ENCODE results near the gene F12.
A peak's percentile ranks its signal among the peaks of the same experiment; 100 is the strongest.

F12 gene

DNA sequence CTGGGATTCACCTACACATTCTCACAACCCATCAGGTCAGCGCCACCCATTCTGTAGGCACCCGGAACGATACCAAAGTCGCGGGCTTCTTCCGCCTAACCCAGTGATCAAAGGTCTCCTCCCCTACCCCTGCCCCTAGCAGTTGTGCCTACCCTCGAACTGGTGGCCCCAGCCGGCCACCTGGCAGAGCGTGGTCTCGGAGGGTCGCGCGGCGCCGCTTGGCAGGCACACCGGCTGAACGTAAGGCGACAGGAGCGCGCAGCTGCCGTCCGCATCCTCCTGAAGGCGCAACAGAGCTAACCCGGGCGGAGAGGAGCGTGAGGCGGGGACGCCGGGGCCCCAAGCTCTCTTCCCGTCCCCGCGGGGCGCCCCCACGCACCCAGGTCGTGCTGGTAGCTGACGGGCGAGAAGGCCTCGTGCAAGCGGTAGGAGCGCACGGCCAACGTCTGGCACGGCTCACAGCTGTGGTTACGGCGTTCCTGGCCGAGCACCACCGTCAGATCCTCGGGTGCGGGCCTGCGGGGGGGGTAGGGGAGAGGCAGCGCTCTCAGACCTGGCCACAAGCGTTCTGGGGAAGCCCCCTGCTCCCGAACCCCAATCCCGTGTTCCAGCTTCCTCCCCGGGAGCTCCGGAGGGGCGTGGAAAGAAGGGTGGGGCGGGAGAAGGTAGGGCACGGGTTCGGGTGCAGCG is 6.1 kb downstream of the F12 start (continued):
- TF ChIP-seq ZNF354C (tag by site-specific recombination; IDR thresholded peaks at IDR 0.05; ENCODE audit: borderline replicate concordance, low read depth) (no peak), ZNF211 (tag by site-specific recombination; IDR thresholded peaks at IDR 0.05; ENCODE audit: low read depth) (no peak), ZNF785 (tag by site-specific recombination; IDR thresholded peaks at IDR 0.05) (no peak), ZBTB7A (tag by site-specific recombination; IDR thresholded peaks at IDR 0.05; ENCODE audit: low read depth) (no peak), IKZF3 (tag by site-specific recombination; IDR thresholded peaks at IDR 0.05) (no peak), ZNF350 (tag by site-specific recombination; IDR thresholded peaks at IDR 0.05) (no peak), ZNF677 (tag by site-specific recombination; IDR thresholded peaks at IDR 0.05) (no peak), ZNF221 (tag by site-specific recombination; IDR thresholded peaks at IDR 0.05; ENCODE audit: borderline replicate concordance) (no peak), ZNF16 (tag by site-specific recombination; IDR thresholded peaks at IDR 0.05; ENCODE audit: low read depth) (no peak), OSR2 (tag by site-specific recombination; IDR thresholded peaks at IDR 0.05) (no peak), ZBTB21 (tag by site-specific recombination; IDR thresholded peaks at IDR 0.05) (no peak), KLF9 (tag by site-specific recombination; IDR thresholded peaks at IDR 0.05; ENCODE audit: low read depth) (peak; percentile 59), ZNF624 (tag by site-specific recombination; IDR thresholded peaks at IDR 0.05) (no peak)
- TF ChIP-seq, protein P1, sequence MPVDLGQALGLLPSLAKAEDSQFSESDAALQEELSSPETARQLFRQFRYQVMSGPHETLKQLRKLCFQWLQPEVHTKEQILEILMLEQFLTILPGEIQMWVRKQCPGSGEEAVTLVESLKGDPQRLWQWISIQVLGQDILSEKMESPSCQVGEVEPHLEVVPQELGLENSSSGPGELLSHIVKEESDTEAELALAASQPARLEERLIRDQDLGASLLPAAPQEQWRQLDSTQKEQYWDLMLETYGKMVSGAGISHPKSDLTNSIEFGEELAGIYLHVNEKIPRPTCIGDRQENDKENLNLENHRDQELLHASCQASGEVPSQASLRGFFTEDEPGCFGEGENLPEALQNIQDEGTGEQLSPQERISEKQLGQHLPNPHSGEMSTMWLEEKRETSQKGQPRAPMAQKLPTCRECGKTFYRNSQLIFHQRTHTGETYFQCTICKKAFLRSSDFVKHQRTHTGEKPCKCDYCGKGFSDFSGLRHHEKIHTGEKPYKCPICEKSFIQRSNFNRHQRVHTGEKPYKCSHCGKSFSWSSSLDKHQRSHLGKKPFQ (tag by site-specific recombination; IDR thresholded peaks at IDR 0.05), result no peak
- TF ChIP-seq, protein P2, sequence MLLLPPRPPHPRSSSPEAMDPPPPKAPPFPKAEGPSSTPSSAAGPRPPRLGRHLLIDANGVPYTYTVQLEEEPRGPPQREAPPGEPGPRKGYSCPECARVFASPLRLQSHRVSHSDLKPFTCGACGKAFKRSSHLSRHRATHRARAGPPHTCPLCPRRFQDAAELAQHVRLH (tag by site-specific recombination; IDR thresholded peaks at IDR 0.05), result no peak

DNA sequence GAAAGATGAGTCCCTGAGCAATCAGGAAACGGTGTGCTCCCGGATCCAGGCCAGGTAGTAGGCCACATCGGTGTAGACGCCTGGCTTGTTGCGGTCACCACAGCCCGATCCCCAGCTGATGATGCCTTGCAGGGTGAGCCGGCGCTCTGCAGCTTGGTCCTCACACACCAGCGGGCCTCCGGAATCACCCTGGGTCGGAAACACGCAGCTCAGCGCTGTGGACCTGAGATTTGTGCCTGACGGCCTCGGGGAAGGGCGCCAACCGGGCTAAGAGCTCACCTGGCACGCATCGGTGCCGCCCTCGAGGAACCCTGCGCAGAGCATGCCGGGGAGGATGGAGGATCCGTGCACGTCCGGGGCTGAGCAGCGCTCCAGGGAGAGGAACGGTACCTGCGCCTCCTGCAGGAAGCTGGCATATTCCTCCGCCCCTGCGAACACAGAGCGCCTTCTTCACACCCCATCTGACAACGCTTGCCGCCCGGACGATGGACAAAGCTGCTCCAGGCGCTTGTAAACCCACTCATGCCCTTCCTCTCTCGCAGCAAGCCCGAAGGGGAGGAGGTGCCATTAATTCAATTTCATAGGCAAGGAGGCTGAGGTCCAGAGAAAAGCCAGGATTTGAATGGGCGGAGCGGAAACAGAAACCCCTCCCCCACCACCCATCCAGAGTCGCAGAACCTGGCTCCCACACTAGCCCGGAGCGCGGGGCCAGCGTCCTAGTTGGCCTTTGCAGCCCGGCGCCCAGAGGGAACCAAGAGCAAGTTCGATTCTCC is 6.9 kb downstream of the F12 start:
- POLR2A ChIA-PET, result interaction anchor here (0.8 to 3.8 kb wide), 12 partner anchors 10 to 94 kb away, joined by 3 to 45 read pairs (median 6); partner anchors contain the start of genes GRK6 and PDLIM7
- H3K27ac ChIP-seq (ENCODE audit: extremely low read depth, low read depth, low read length), result peak overlapping the region; percentile 55; the same call in 1 of the 2 replicates
- CTCF ChIA-PET, result interaction anchor here (0.6 to 6.6 kb wide), 35 partner anchors 8 to 589 kb away, joined by 3 to 97 read pairs (median 4); partner anchors contain the start of genes GRK6, LMAN2 and SLC34A1
- H3K36me3 ChIP-seq (ENCODE audit: control insufficient read depth in 2 of 2, insufficient read depth in 1 of 2, low read length in 2 of 2), result no peaks in the 10 kb centered on the region
- H3K4me1 ChIP-seq (ENCODE audit: control insufficient read depth, insufficient read depth, low read length), result no peaks in the 10 kb centered on the region
- H3K9me3 ChIP-seq (ENCODE audit: control insufficient read depth, insufficient read depth, low read depth, low read length), result no peaks in the 10 kb centered on the region
- peak overlapping the region; percentile 22 for H3K4me3 ChIP-seq (ENCODE audit: low read depth, low read length)
- TF ChIP-seq SP7 (tag by site-specific recombination; IDR thresholded peaks at IDR 0.05) (peak; percentile 69), KLF8 (tag by site-specific recombination; IDR thresholded peaks at IDR 0.05) (peak; percentile 79; the same call in 1 of the 2 replicates), ZBTB7A (tag by site-specific recombination; IDR thresholded peaks at IDR 0.05; ENCODE audit: low read depth) (no peak), ZNF221 (tag by site-specific recombination; IDR thresholded peaks at IDR 0.05; ENCODE audit: borderline replicate concordance) (no peak), ZBTB1 (tag by site-specific recombination; IDR thresholded peaks at IDR 0.05) (no peak), ZNF596 (tag by site-specific recombination; IDR thresholded peaks at IDR 0.05) (no peak), ZSCAN30 (tag by site-specific recombination; IDR thresholded peaks at IDR 0.05) (peak; percentile 59), ZNF335 (tag by site-specific recombination; conservative IDR thresholded peaks at IDR 0.05) (peak; percentile 42), MYNN (tag by site-specific recombination; IDR thresholded peaks at IDR 0.05; ENCODE audit: borderline replicate concordance) (no peak), SCRT1 (tag by site-specific recombination; IDR thresholded peaks at IDR 0.05; ENCODE audit: borderline replicate concordance) (no peak), ZNF792 (tag by site-specific recombination; IDR thresholded peaks at IDR 0.05) (no peak), ZBTB21 (tag by site-specific recombination; IDR thresholded peaks at IDR 0.05) (no peak), ZNF747 (tag by site-specific recombination; IDR thresholded peaks at IDR 0.05) (no peak), ZNF157 (tag by site-specific recombination; IDR thresholded peaks at IDR 0.05) (no peak)
- TF ChIP-seq, protein P3, sequence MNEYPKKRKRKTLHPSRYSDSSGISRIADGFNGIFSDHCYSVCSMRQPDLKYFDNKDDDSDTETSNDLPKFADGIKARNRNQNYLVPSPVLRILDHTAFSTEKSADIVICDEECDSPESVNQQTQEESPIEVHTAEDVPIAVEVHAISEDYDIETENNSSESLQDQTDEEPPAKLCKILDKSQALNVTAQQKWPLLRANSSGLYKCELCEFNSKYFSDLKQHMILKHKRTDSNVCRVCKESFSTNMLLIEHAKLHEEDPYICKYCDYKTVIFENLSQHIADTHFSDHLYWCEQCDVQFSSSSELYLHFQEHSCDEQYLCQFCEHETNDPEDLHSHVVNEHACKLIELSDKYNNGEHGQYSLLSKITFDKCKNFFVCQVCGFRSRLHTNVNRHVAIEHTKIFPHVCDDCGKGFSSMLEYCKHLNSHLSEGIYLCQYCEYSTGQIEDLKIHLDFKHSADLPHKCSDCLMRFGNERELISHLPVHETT (tag by site-specific recombination; IDR thresholded peaks at IDR 0.05), result 0 out of 2 replicates have a peak, but pooled peaks have one; percentile 36
- TF ChIP-seq, protein P4, sequence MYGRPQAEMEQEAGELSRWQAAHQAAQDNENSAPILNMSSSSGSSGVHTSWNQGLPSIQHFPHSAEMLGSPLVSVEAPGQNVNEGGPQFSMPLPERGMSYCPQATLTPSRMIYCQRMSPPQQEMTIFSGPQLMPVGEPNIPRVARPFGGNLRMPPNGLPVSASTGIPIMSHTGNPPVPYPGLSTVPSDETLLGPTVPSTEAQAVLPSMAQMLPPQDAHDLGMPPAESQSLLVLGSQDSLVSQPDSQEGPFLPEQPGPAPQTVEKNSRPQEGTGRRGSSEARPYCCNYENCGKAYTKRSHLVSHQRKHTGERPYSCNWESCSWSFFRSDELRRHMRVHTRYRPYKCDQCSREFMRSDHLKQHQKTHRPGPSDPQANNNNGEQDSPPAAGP (tag by site-specific recombination; IDR thresholded peaks at IDR 0.05), result peak; percentile 39; the same call in 1 of the 2 replicates
- TF ChIP-seq, protein P5, sequence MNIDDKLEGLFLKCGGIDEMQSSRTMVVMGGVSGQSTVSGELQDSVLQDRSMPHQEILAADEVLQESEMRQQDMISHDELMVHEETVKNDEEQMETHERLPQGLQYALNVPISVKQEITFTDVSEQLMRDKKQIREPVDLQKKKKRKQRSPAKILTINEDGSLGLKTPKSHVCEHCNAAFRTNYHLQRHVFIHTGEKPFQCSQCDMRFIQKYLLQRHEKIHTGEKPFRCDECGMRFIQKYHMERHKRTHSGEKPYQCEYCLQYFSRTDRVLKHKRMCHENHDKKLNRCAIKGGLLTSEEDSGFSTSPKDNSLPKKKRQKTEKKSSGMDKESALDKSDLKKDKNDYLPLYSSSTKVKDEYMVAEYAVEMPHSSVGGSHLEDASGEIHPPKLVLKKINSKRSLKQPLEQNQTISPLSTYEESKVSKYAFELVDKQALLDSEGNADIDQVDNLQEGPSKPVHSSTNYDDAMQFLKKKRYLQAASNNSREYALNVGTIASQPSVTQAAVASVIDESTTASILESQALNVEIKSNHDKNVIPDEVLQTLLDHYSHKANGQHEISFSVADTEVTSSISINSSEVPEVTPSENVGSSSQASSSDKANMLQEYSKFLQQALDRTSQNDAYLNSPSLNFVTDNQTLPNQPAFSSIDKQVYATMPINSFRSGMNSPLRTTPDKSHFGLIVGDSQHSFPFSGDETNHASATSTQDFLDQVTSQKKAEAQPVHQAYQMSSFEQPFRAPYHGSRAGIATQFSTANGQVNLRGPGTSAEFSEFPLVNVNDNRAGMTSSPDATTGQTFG (tag by site-specific recombination; IDR thresholded peaks at IDR 0.05; ENCODE audit: borderline replicate concordance), result no peak

All from HEK293 (cell line).